IPS-11a (cell line): ENCODE measurements around the gene GEN1.

Source experiments
- H3K4me3 ChIP-seq: one replicate; pipeline ENCODE4 v1.5.1; 2013; ENCODE audit warnings: low read depth, low read length, control low read depth

The GEN1 gene

DNA sequence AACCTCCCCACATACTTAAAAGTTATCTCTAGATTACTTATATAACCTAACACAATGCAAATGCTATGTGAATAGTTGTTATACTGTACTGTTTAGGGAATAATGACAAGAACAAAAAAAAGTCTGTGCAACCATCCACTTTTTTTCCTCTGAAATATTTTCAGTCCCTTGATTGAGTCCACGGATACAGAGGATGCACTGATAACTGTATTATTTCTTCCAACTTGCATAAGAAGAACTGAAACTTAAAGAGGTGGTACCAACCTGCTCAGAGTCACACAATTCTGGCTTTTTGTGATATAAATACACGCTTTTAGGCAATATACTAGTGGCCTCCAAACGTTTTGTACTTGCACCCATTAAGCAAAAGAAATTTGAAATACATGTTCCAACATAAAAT is 1.7 kb upstream of the GEN1 start:
- no peak overlapping the region for H3K4me3 ChIP-seq

- peak overlapping the region; percentile 92 for H3K4me3 ChIP-seq
Observed at GRCh38 chr2:17752892-17753802, 791 bp upstream of the GEN1 start.

DNA sequence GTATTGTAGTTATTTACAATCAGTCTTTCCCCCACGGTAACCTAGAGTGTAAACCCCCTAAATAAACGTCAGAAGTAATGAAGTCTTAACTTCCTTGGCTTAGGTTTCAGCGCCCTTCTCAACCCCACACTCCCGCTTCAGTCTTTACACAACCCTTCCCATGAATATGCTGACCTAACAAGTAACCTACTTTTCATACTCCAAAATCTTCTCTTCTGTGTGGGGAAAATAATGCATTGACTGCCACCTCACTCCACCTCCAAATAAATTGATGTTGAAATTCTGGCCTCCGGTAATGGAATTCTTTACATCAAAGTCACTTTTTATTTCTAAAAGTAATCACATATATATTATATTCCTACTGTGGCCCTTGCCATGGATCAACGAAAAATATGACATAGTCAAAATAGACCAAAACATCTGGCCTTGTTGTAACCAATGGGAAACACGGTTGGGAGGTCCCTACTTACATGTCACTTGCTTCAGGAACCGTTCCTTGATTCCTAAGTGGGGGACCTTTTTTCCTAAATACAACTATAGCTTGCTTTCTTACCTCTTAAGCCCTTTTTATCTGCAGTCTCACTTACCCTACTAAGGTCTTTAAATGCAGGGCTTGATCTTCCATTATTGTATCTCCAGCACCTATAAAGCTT is 961 bp downstream of the GEN1 start:
- H3K4me3 ChIP-seq: peak overlapping the region; percentile 92

- H3K4me3 ChIP-seq: no peak overlapping the region
Observed at GRCh38 chr2:17756668-17757067, 2.7 kb downstream of the GEN1 start.

GRCh38 chr2:17757321-17757720 is 3.4 kb downstream of the GEN1 start:
- no peak overlapping the region for H3K4me3 ChIP-seq

- H3K4me3 ChIP-seq: no peak overlapping the region
Observed at GRCh38 chr2:17758118-17758517, 4.2 kb downstream of the GEN1 start.

DNA sequence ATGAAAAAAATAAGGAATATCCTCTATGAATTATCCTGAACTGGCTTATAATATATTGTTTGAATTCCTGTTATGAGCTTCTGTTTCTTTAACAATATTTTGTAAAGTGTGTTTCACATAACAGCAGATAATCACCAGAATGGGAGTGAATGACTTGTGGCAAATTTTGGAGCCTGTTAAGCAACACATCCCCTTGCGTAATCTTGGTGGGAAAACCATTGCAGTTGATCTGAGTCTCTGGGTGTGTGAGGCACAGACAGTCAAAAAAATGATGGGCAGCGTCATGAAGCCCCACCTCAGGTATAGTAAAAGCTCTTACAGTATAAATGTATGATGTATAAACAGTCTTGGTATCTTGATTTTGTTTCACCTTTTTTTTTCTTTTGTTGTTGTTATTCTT is 5.9 kb downstream of the GEN1 start:
- no peak overlapping the region for H3K4me3 ChIP-seq

- no peak overlapping the region for H3K4me3 ChIP-seq
Observed at GRCh38 chr2:17762451-17762850, 8.5 kb downstream of the GEN1 start.

- no peak overlapping the region for H3K4me3 ChIP-seq
Observed at GRCh38 chr2:17763641-17764333, 9.8 kb downstream of the GEN1 start.

DNA sequence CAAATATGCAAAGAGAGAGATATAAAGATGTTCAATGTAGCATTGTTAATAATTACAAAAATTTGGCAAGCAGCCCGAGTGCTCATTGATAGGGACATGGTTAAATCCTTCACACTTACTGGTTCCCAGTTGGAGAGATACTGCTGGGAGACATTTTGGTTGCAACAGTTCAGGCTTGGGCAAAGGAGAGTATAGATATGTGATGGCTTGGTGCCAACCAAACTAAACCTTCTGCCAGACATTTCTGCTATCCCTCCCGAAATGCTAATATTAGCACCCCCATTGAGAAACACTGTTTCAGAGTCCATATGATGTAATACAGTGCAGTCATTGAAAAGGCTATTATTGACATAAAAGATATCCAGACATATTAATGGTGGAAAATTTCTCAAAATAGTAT is 11.5 kb downstream of the GEN1 start:
- no peak overlapping the region for H3K4me3 ChIP-seq

DNA sequence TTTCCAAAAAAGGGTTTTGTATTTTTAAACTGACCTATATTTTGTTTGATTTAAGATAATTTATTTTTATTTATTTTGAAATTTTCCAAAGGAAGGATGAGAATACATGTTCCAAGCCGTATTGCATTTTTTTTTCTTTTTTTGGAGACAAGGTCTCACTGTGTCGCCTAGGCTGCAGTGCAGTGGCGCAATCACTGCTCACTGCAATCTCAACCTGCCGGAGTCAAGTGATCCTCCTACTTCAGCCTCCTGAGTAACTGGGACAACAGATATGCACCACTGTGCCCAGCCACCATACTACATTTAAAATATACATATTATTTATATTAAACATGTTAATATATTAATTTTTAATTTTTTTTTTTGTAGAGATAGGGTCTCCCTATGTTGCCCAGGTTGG is 15.0 kb downstream of the GEN1 start:
- H3K4me3 ChIP-seq: no peak overlapping the region

GRCh38 chr2:17771956-17772355 is 18.0 kb downstream of the GEN1 start:
- no peak overlapping the region for H3K4me3 ChIP-seq

- no peak overlapping the region for H3K4me3 ChIP-seq
Observed at GRCh38 chr2:17772532-17772931, 18.6 kb downstream of the GEN1 start.

- H3K4me3 ChIP-seq: no peak overlapping the region
Observed at GRCh38 chr2:17780546-17780945, 26.6 kb downstream of the GEN1 start.

- H3K4me3 ChIP-seq: no peak overlapping the region
Observed at GRCh38 chr2:17781482-17781881, 27.5 kb downstream of the GEN1 start.

- no peak overlapping the region for H3K4me3 ChIP-seq
Observed at GRCh38 chr2:17786727-17787126, 32.8 kb downstream of the GEN1 start.

- no peak overlapping the region for H3K4me3 ChIP-seq
Observed at GRCh38 chr2:17788773-17789172, 34.8 kb downstream of the GEN1 start.

GRCh38 chr2:17790536-17790935 is 36.6 kb downstream of the GEN1 start:
- H3K4me3 ChIP-seq: no peak overlapping the region

DNA sequence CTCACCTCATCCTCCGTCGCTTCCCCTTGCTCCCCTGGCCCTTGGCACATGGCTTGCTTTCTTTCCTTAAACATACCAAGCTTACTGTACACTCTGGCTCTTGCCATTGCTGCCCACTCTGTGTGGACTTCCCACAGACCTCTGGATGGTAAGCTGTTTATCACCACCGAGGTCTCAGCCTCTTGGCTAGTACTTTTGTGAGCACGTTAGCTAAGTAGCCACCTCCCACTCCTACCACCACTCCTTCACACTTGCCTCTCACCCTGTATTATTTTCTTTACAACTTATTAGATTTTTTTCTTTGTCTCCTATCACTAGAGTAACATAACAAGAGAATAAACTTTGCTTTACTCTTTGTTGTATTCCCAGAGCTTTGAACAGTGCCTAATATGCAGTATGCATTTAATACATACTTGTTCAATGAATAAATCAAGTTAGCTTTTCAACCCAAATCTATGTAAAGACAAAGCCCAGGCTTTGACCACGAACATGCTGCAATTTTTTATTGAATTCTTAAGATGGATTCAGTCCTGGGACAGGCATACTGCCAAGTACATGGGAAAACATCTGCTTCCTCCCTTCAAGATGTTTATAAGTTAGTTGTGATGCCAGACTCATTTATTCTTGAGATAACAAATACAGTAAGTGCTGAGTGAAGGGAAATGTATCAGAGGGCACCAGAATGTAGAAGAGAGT is 37.3 kb downstream of the GEN1 start:
- H3K4me3 ChIP-seq: no peak overlapping the region

- no peak overlapping the region for H3K4me3 ChIP-seq
Observed at GRCh38 chr2:17791817-17792130, 37.8 kb downstream of the GEN1 start.

- no peak overlapping the region for H3K4me3 ChIP-seq
Observed at GRCh38 chr2:17792515-17792914, 38.6 kb downstream of the GEN1 start.
